AG04449 (cell line): Measurements from ENCODE around the gene ACOX1.

Source experiments
- CTCF ChIA-PET: fragments of 350-600 bp; formaldehyde crosslinking; extraction: SDS; loops from one replicate; lab custom pipeline; 2021; ENCODE audit warnings: antibody characterized with exemption; lab: Yijun Ruan, JAX
- POLR2A ChIA-PET: fragments of 400-600, 350-600 bp; formaldehyde crosslinking; extraction: SDS; loops from one replicate; lab custom pipeline; 2020; ENCODE audit warnings: antibody characterized with exemption, inconsistent platforms; lab: Yijun Ruan, JAX
- DNase-seq: peaks from one replicate; pipeline ENCODE4 v3.0.0-alpha.2; 2010; ENCODE audit warnings: low read depth, low spot score
- H3K4me3 ChIP-seq: 2 replicates; pipeline ENCODE4 v1.5.1; 2011; ENCODE audit warnings: low read depth, mild to moderate bottlenecking, control low read depth, low read length
- CTCF ChIP-seq: IDR thresholded peaks from one replicate; pipeline ENCODE4 v1.5.1; 2011; ENCODE audit warnings: mild to moderate bottlenecking, moderate library complexity, low read length, control low read depth, inconsistent platforms; ENCODE audit not compliant: insufficient read depth; ENCODE audit errors: missing control alignments

ACOX1 gene

DNA sequence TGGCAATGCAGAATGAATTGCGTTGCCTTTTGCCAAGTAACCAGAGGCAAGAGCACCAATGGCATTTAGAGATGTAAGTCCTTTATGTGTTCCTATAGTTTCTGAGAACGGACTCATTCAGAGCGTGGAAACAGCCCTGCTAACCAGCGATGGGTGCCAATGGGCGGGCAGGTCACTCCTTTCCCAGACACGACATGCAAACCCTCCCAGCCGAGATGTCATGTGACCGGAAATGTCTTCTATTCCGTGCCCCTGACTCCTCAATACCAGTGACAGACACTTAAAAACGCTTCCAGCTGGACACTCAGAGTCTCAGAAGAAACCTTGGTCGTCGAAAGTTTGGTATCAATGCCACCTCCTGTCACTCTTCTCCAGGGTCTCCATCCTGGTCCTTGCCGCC lies 41.3 kb downstream of the ACOX1 start:
- H3K4me3 ChIP-seq = no peak overlapping the region
- CTCF ChIA-PET = interaction anchor here (1.4 kb wide), 1 partner anchor 68 kb away, joined by 8 read pairs; no protein-coding TSS in a partner anchor
- POLR2A ChIA-PET = no interaction called here
- no peak for DNase-seq
- TF ChIP-seq CTCF = no peak

GRCh38 chr17:75933808-75934207 lies 45.2 kb downstream of the ACOX1 start:
- CTCF ChIA-PET = no interaction called here
- POLR2A ChIA-PET = no interaction called here
- DNase-seq = no peak
- no peak for TF ChIP-seq CTCF
- H3K4me3 ChIP-seq = no peak overlapping the region

- ChIA-PET CTCF (interaction anchor here (1.3 to 1.4 kb wide), 2 partner anchors 28 to 81 kb away, joined by 3 read pairs; no protein-coding TSS in a partner anchor), POLR2A (no interaction called here)
These were observed 46.1 kb downstream of the ACOX1 start for GRCh38 chr17:75932852-75933251.

DNA sequence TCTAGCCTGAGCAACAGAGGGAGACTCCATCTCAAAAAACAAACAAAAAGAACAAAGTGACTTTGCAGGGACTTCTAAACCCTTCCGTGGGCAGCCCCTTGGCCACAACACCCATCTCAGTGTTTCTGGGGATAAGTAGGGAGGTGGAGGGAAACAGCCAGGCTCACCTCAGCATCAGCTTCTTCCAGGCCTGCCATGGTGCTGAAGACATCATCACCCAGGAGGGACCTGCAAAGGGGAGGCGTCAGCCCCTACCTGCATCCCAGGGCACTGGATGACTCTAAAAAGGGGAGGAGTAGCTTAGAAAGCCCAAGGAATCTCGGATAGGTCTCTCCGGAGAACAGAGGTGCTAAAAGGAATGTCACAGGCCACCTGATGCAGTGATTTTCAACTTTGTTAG lies 47.9 kb downstream of the ACOX1 start:
- no peak overlapping the region for H3K4me3 ChIP-seq
- ChIA-PET POLR2A (no interaction called here), CTCF (no interaction called here)
- no peak for DNase-seq
- no peak for TF ChIP-seq CTCF

More at GRCh38 chr17:75932852-75933251, 46.1 kb downstream of the ACOX1 start:
- no peak overlapping the region for H3K4me3 ChIP-seq
- TF ChIP-seq CTCF = no peak
- DNase-seq = no peak

DNA sequence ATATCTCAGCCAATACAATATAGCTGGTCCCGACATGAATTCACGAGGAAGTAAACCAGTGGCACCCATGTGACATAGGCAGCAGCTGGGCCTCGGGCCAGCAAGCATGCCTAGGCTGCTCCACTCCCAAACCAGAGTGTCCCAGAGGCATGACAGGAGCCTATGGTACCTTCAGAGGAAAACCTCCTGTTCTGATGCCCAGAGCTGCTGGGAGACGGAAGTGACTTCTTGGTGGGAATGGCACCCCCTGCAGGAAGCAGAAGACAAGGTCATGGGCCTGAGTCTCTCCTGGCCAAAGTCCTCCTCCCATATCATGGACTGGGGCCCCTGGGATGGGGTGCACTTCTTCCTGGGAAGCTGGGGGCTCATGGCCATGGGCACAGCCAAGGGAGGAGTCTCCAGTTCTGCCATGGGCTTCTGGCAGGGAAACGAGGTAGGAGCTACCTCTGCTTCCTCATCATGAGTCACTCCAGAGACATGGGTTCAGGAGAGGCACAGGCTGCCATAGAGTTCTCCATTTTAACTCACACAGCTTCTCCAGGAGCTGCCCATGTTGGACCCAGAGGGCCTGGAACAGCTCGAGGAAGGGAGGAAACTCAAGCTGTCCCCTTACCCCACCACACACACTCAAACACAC lies 51.6 kb downstream of the ACOX1 start:
- H3K4me3 ChIP-seq = no peak overlapping the region
- ChIA-PET CTCF (interaction anchor here (0.8 to 5.6 kb wide), 9 partner anchors 9 to 70 kb away, joined by 3 to 33 read pairs (median 4); partner anchors contain the start of gene MRPL38), POLR2A (no interaction called here)
- DNase-seq = no peak
- TF ChIP-seq CTCF = peak; percentile 20

DNA sequence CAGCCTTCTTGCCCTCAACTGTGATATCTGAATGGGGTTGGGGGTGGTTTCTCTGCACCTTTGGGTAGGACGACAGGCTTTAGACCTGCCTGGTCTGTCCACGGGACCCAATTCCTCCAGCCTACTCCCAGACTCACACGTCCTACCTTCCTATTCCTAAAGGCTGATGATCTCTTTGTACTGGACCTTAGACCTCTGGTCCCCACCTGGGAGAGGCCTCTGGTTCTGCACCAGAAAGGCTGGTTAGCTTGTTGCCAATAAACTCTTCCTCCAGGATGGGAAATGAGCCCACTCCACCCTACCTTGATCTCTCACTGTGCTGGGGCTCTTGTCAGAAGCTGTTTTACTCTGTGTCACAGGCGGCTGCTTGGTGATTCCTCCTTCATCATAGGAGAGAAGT lies 52.5 kb downstream of the ACOX1 start:
- TF ChIP-seq CTCF = no peak
- ChIA-PET CTCF (interaction anchor here (1.1 to 5.6 kb wide), 5 partner anchors 9 to 71 kb away, joined by 4 to 33 read pairs (median 5); partner anchors contain the start of gene MRPL38), POLR2A (no interaction called here)
- DNase-seq = no peak
- no peak overlapping the region for H3K4me3 ChIP-seq
